Measurements from ENCODE around the gene MRPL55.

DNA sequence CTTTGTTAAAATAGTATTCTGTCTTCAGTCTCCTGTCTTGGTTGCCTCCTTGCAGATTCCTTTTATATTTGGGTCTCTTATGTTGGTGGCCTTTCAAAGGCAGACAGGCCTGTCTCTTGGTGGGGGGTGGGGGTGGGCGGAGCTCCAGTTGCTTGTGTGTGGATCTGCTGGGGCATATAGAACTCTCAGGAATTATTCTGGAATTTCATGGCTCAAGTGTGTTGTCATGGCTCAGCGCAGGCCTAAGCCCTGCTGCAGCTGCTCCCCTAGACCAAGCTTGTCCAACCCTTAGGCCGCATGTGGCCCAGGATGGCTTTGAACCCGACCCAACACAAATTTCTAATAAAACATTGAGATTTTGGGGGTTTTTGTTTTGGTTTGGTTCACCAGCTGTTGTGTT is 13.9 kb downstream of the MRPL55 start:
- TF ChIP-seq OSR1 (CRISPR knock-in tag; IDR thresholded peaks at IDR 0.05) (no peak), RARB (CRISPR knock-in tag; IDR thresholded peaks at IDR 0.05) (no peak), ISL1 (CRISPR knock-in tag; IDR thresholded peaks at IDR 0.05) (no peak), ARNTL (CRISPR knock-in tag; IDR thresholded peaks at IDR 0.05; ENCODE audit: borderline replicate concordance, low read depth) (no peak), ZNF70 (CRISPR knock-in tag; IDR thresholded peaks at IDR 0.05) (no peak), SNAI2 (CRISPR knock-in tag; IDR thresholded peaks at IDR 0.05) (no peak)
- TF ChIP-seq, protein P1, sequence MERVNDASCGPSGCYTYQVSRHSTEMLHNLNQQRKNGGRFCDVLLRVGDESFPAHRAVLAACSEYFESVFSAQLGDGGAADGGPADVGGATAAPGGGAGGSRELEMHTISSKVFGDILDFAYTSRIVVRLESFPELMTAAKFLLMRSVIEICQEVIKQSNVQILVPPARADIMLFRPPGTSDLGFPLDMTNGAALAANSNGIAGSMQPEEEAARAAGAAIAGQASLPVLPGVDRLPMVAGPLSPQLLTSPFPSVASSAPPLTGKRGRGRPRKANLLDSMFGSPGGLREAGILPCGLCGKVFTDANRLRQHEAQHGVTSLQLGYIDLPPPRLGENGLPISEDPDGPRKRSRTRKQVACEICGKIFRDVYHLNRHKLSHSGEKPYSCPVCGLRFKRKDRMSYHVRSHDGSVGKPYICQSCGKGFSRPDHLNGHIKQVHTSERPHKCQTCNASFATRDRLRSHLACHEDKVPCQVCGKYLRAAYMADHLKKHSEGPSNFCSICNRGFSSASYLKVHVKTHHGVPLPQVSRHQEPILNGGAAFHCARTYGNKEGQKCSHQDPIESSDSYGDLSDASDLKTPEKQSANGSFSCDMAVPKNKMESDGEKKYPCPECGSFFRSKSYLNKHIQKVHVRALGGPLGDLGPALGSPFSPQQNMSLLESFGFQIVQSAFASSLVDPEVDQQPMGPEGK (CRISPR knock-in tag; IDR thresholded peaks at IDR 0.05; ENCODE audit: borderline replicate concordance): no peak
- TF ChIP-seq, protein P2, sequence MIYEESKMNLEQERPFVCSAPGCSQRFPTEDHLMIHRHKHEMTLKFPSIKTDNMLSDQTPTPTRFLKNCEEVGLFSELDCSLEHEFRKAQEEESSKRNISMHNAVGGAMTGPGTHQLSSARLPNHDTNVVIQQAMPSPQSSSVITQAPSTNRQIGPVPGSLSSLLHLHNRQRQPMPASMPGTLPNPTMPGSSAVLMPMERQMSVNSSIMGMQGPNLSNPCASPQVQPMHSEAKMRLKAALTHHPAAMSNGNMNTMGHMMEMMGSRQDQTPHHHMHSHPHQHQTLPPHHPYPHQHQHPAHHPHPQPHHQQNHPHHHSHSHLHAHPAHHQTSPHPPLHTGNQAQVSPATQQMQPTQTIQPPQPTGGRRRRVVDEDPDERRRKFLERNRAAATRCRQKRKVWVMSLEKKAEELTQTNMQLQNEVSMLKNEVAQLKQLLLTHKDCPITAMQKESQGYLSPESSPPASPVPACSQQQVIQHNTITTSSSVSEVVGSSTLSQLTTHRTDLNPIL (CRISPR knock-in tag; IDR thresholded peaks at IDR 0.05; ENCODE audit: low read depth): no peak

Measured in SK-N-SH treated with all-trans-retinoic acid at 6 μM for 48 hours (cell line).